T-helper 2 cell treated with Interferon-gamma antibody and Interleukin-4, amounts not matched to agents 5 μg/mL and 100 μg/mL, for 36 hours (primary cell): ENCODE measurements around the gene MYO3B.

Experiments
- DNase-seq: peaks from one replicate; pipeline ENCODE4 v3.0.0; 2021; ENCODE audit warnings: low spot score
- H3K27ac Mint-ChIP-seq: one replicate; pipeline ENCODE4 v1.8.0; 2021; ENCODE audit warnings: mild to moderate bottlenecking, mixed read lengths
- H3K27me3 Mint-ChIP-seq: one replicate; pipeline ENCODE4 v1.8.0; 2021; ENCODE audit warnings: low read depth, mixed read lengths
- H3K36me3 Mint-ChIP-seq: one replicate; pipeline ENCODE4 v1.8.0; 2021; ENCODE audit warnings: low read depth, mixed read lengths
- H3K4me1 Mint-ChIP-seq: one replicate; pipeline ENCODE4 v1.8.0; 2021; ENCODE audit warnings: low read depth, mixed read lengths
- H3K4me3 Mint-ChIP-seq: one replicate; pipeline ENCODE4 v1.8.0; 2022; ENCODE audit warnings: mild to moderate bottlenecking, moderate library complexity, mixed read lengths
- H3K9me3 Mint-ChIP-seq: one replicate; pipeline ENCODE4 v1.8.0; 2021; ENCODE audit warnings: mixed read lengths

The MYO3B gene

DNA sequence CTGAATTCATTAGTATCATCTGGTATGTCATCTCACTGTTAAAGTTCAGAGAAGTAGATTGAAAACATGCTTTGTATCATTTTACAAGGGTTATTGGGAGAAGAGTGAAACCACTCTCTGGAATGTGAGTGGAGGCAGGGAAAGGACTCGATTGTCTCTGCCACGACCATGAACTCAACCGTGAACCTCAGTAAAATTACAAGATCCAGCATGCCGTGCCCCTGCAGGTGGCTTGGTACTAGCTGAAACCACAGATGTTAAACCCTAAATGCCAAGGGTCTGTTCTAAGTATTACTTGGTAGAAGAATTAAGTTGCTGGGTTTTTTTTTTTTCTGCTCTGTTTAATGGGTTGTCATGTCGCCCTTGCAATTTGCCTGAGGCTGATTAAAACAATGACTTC is 197.2 kb downstream of the MYO3B start:
- Mint-ChIP-seq H3K4me3 (no peak overlapping the region), H3K36me3 (peaks cover 2% of the 10 kb centered on the region), H3K27ac (no peak overlapping the region), H3K4me1 (peaks cover 49% of the 10 kb centered on the region), H3K27me3 (no peaks in the 10 kb centered on the region), H3K9me3 (no peaks in the 10 kb centered on the region)
- DNase-seq: no peak

DNA sequence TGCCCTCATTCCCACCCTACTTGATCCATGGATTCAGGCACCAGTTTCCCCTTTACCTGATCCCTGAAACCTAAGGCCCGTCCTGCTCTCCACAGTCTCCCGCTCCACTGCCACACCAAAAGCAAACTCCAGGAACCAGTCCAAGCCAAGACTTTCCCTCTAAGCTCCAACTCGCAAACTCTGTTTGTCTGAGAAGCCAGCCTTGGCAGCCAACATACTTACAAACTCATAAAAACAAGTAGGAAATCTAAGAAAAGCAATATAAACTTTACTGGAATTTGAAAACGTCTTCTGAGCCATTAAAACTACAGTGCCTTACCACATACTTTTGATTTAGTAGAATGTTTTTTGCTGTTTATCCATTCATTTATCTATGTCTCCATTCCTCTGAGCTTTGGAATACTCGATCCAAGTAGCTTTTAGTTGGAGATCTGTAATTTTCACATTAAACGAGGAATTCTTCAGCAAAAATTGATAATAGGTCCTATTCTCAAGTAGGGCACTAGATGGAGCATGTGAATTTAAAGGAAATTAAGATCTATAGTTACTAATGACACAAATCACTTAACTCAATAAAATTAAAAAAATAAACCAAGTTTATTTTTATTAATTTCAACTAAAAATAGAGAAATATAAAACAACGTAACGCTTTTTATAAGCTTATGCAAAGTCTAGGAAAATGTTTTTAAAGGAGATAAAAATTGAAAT is 199.7 kb downstream of the MYO3B start:
- Mint-ChIP-seq H3K27ac (no peak overlapping the region), H3K36me3 (peaks cover 4% of the 10 kb centered on the region), H3K4me3 (no peak overlapping the region), H3K27me3 (no peaks in the 10 kb centered on the region), H3K9me3 (no peaks in the 10 kb centered on the region), H3K4me1 (peaks cover 28% of the 10 kb centered on the region)
- no peak for DNase-seq

DNA sequence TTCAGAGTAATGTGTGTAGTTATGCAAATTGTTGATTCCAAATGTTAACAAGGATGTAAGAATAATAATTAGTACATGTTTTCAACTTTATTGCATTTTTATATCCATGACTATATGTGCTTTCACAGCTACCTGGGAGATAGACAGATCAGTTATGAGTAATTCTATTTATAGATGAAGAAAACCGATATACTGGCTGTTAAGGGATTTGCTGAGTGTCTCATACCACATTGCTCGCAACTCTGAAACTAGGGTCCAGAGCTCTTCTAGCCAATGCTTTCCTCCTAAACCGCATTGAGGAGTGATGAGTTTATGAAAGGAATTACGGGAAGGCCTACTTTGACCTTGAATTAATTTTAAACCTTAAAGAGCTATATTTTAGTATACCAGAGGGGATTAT is 202.3 kb downstream of the MYO3B start:
- Mint-ChIP-seq H3K4me3 (no peak overlapping the region), H3K4me1 (peaks cover 13% of the 10 kb centered on the region), H3K27ac (no peak overlapping the region), H3K36me3 (peaks cover 4% of the 10 kb centered on the region), H3K9me3 (no peaks in the 10 kb centered on the region), H3K27me3 (no peaks in the 10 kb centered on the region)
- no peak for DNase-seq

DNA sequence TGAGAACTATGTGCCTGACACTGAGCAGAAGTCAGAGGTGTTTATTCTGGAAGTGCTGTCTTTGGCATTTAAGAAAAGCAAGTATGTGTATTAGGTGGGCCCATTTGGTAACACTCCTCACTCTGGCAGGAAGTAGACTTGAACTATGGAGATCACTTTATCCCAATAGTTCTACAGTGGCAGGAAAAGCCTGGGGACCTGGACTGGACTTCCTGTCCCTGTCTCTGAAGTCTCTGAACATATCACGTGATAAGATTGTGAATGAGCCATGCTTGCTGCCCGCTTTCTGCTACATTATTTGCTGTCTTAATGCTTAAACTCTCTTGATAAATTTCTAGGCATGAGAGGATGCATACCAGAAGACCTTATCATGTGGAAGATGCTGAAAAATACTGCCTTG is 203.7 kb downstream of the MYO3B start:
- Mint-ChIP-seq H3K4me3 (no peak overlapping the region), H3K36me3 (peaks cover 4% of the 10 kb centered on the region), H3K9me3 (no peaks in the 10 kb centered on the region), H3K27me3 (no peaks in the 10 kb centered on the region), H3K4me1 (peaks cover 8% of the 10 kb centered on the region), H3K27ac (no peak overlapping the region)
- DNase-seq: no peak

DNA sequence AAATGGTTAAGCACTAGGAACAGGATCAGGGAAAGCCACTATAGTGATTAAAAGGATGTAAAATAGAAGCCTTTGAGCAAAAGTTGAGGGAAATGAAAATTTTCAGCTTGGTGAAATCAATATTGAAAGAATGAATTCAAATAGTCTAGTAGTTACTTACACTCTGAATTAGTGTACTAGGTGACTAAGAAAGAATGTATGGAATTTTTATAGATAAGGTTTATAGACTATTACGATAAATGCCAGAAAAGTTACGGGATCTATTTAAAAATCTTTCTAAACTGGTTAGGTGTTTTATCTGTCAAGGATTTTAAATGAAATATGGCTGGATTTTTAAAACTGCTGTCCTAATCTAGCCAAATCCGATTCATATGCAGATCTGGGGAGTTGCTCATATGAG is 208.6 kb downstream of the MYO3B start:
- H3K27ac Mint-ChIP-seq: no peak overlapping the region
- H3K27me3 Mint-ChIP-seq: no peaks in the 10 kb centered on the region
- no peak for DNase-seq
- H3K4me3 Mint-ChIP-seq: no peak overlapping the region
- H3K36me3 Mint-ChIP-seq: peaks cover 4% of the 10 kb centered on the region
- no peaks in the 10 kb centered on the region for H3K9me3 Mint-ChIP-seq
- H3K4me1 Mint-ChIP-seq: peaks cover 16% of the 10 kb centered on the region

DNA sequence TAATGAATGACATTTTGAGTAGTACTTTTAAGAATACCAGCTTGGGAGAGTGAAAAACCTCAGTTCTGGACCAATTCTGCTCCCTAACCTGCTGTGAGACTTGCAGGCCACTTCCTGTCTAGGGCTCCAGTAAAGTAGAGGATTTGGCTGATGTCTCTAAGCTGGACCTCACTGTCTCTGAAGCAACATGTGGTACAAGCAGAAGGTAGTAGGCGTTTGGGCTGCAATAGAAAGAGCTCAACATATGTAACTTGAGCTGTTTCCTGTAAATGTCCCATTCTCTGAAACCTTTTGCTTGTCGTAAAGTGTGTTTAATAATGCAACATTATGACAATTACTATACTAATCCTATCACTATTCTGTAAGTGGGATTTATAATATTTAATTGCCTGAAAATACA is 213.1 kb downstream of the MYO3B start:
- H3K27me3 Mint-ChIP-seq: peaks cover 3% of the 10 kb centered on the region
- no peak overlapping the region for H3K27ac Mint-ChIP-seq
- no peak for DNase-seq
- peaks cover 19% of the 10 kb centered on the region for H3K4me1 Mint-ChIP-seq
- H3K9me3 Mint-ChIP-seq: no peaks in the 10 kb centered on the region
- H3K36me3 Mint-ChIP-seq: no peaks in the 10 kb centered on the region
- no peak overlapping the region for H3K4me3 Mint-ChIP-seq

DNA sequence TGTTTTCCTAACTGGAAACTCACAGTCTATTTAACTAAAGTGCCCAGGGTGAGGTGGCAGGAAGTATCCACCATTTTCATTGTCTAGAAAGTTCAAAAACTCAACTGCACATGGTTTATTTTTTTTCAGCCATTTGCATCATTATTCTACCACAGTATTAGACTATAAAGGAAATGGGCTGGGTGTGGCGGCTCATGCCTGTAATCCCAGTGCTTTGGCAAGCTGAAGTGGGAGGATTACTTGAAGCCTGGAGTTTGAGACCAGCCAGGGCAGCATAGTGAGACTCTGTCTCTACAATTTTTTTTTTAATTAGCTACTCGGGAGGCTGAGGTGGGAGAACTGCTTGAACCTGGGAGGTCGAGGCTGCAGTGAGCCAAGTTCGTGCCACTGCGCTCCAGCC is 213.8 kb downstream of the MYO3B start:
- no peak overlapping the region for H3K4me3 Mint-ChIP-seq
- H3K27ac Mint-ChIP-seq: no peak overlapping the region
- no peak for DNase-seq
- no peaks in the 10 kb centered on the region for H3K9me3 Mint-ChIP-seq
- H3K4me1 Mint-ChIP-seq: peaks cover 22% of the 10 kb centered on the region
- peaks cover 3% of the 10 kb centered on the region for H3K27me3 Mint-ChIP-seq
- H3K36me3 Mint-ChIP-seq: no peaks in the 10 kb centered on the region

DNA sequence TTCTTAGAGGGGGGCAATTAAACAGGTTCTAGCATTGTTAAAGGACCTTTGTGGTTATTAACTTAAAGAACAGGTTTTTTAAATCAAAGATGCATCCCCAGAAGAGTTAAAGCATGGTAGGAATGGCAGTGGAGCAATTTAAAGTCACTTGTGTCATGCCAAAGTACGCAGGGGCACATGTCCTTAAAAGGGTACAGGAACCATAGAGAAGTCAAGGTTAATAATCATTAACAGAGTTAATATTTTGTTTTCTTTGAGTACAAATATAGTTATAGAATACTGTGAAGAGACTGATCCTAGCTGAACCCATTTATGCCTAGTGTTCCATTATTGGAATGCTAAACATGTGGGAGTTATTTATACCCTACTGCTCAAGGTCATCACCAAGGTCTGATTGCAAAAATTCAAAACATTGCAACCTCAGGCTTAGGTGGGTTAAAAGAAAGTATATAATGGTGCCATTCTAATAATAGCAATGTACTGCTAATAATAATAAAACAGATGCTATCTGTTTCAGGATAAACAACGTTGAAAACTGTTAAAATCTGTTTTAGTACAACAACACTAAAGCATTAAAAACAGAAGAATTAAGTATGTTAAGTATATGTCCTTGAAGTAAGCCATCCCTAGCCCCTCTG is 216.0 kb downstream of the MYO3B start:
- peaks cover 3% of the 10 kb centered on the region for H3K27me3 Mint-ChIP-seq
- peaks cover 24% of the 10 kb centered on the region for H3K4me1 Mint-ChIP-seq
- H3K36me3 Mint-ChIP-seq: no peaks in the 10 kb centered on the region
- no peak overlapping the region for H3K27ac Mint-ChIP-seq
- H3K4me3 Mint-ChIP-seq: no peak overlapping the region
- no peak for DNase-seq
- no peaks in the 10 kb centered on the region for H3K9me3 Mint-ChIP-seq

DNA sequence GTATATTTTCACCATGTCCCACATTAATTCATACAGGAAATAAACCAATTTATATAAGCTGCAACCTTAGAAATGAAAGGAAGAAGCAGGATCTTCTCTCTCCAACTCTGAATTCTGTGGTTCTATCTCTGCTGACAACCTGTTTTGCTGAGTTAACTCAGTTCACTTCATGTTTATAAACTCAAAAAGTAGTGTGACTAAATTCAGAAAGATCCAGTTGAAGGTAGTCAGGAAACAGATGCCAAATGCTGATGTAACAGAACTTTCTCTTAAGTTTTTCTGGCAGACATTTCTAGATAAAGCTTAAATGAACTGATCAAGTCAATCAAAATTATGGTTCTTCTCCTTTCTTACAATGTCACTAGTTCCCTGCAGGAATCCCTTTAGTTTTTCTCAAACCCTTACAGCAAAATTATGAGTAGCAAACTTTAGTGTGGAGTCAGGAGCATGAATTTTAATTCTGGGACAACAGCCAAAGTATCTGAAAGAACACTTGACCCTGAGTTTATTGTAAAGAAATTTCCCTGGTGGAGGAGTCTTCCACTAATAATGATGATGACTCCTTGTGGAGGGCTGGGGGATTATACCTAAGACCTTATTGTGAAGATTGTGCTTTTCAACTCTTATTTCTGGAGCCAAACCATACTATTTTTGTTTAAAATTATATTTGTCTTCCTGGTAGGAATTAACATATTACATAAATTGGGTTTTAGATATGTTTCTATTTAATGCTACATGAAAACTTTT is 216.9 kb downstream of the MYO3B start:
- DNase-seq: no peak
- peaks cover 22% of the 10 kb centered on the region for H3K4me1 Mint-ChIP-seq
- H3K27ac Mint-ChIP-seq: no peak overlapping the region
- H3K9me3 Mint-ChIP-seq: no peaks in the 10 kb centered on the region
- H3K36me3 Mint-ChIP-seq: no peaks in the 10 kb centered on the region
- no peak overlapping the region for H3K4me3 Mint-ChIP-seq
- H3K27me3 Mint-ChIP-seq: peaks cover 3% of the 10 kb centered on the region

DNA sequence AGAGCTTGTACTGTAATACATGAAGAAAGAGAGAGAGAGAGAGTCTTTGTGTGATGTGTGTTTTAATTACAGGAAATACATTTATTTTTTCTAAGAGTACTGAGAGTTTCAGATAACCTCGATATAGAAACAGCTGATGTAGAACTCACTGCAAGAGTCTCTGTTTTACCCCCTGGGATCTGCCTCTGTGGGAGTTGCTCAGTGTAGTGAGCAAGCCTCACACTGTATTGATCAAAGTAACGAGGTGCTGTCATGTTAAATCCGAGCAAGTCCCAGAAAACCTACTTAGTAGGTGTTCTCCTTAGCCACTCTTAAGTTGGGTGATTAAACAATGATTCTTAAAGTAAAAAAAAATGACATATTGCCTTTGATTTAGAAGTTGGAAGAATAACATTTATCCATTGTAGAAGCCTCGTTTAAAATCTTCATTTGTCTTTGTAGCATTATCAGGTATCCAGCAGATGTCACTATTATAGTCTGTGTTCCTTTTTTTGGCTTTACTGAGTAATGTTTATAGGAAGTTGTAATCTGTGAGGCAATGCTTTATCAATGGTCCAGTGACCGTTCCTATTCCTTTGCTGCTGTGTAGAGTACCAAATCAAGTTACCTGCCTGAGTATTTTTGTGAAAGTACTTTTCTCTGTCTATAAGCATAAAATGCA is 219.0 kb downstream of the MYO3B start:
- H3K9me3 Mint-ChIP-seq: no peaks in the 10 kb centered on the region

DNA sequence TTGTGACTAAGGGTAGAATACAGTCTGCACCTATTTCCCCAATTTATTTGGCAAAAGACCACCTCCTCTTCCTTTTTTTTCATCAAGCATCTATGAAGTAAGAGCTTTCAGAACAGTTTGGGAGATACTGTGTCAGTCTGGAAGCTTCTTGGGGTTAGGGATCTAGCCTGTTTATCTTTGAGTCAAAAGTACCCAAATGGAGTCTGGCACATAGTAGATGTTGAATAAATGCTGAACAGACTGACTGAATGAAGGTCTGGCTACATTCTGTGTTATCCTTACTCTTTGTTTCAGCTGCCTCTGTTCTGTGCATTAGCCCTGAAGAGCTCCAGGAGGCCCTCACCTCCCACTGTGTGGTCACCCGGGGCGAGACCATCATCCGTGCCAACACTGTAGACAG is 223.2 kb downstream of the MYO3B start:
- H3K36me3 Mint-ChIP-seq: no peaks in the 10 kb centered on the region
- no peaks in the 10 kb centered on the region for H3K9me3 Mint-ChIP-seq
- no peak overlapping the region for H3K27ac Mint-ChIP-seq
- DNase-seq: no peak
- no peaks in the 10 kb centered on the region for H3K27me3 Mint-ChIP-seq
- H3K4me3 Mint-ChIP-seq: no peak overlapping the region
- H3K4me1 Mint-ChIP-seq: peaks cover 18% of the 10 kb centered on the region

More for the DNA sequence above, 219.0 kb downstream of the MYO3B start:
- H3K27ac Mint-ChIP-seq: no peak overlapping the region
- no peak overlapping the region for H3K4me3 Mint-ChIP-seq
- no peak for DNase-seq
- peaks cover 3% of the 10 kb centered on the region for H3K27me3 Mint-ChIP-seq
- peaks cover 10% of the 10 kb centered on the region for H3K4me1 Mint-ChIP-seq
- H3K36me3 Mint-ChIP-seq: no peaks in the 10 kb centered on the region

DNA sequence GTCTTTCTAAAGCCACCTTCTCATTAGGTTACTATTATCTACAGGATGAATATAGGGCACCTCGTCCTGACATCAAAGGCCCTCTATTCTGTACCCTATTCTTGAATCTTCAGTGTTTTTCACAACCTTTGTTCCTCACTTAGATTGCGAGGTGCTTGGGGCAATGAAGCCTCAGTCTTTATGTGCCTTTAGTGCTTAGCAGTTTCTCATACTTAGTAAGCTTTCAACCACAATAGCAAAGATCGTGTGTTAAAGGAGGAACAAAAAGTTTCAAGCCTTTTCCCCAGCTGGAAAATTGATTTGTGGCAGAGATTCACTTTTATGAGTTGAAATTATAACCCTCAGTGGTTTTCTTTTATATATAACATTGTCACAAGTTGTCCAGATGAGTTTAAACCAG is 226.9 kb downstream of the MYO3B start:
- Mint-ChIP-seq H3K27me3 (peaks cover 2% of the 10 kb centered on the region), H3K4me3 (no peak overlapping the region), H3K4me1 (peaks cover 16% of the 10 kb centered on the region), H3K9me3 (no peaks in the 10 kb centered on the region), H3K27ac (no peak overlapping the region), H3K36me3 (no peaks in the 10 kb centered on the region)
- no peak for DNase-seq

DNA sequence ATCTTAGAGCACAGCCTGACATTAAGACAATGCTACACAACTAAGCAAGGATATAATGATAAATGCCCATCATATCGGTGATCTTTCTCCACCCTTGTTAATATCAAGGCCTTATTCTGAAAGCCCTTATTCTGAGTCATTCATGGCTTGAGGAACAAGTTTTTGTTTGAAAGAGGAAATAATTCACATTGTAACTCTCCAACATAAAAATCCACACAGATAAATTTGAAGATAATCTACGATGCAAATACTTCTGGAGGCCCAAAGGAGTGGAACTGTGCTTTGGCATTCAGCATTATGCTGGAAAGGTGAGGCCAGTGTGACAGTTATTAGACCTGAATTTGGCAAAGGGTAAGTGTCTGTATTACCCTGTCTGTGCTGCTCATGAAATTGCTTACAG is 227.4 kb downstream of the MYO3B start:
- Mint-ChIP-seq H3K4me1 (peaks cover 16% of the 10 kb centered on the region), H3K27me3 (peaks cover 2% of the 10 kb centered on the region), H3K9me3 (no peaks in the 10 kb centered on the region), H3K36me3 (no peaks in the 10 kb centered on the region), H3K4me3 (no peak overlapping the region), H3K27ac (no peak overlapping the region)
- DNase-seq: no peak
